NK-92 treated with Interleukin-12 subunit alpha and Interleukin-12 subunit beta, amount 100 ng/mL, for 24 hours (cell line): ENCODE data around the gene SETBP1.

Source experiments
- DNase-seq: peaks from one replicate; lab custom pipeline; 2025; lab: John Stamatoyannopoulos, UW

The SETBP1 gene

GRCh38 chr18:45081566-45082181, 401.0 kb downstream of the SETBP1 start:
- DNase-seq = no peak

GRCh38 chr18:45083226-45083855, 402.7 kb downstream of the SETBP1 start:
- DNase-seq = no peak

- no peak for DNase-seq
Observed at GRCh38 chr18:45084206-45084605, 403.5 kb downstream of the SETBP1 start.

- DNase-seq = no peak
Observed at GRCh38 chr18:45085916-45086624, 405.4 kb downstream of the SETBP1 start.

GRCh38 chr18:45086777-45087176, 406.1 kb downstream of the SETBP1 start:
- DNase-seq = no peak

GRCh38 chr18:45090526-45091140, 409.9 kb downstream of the SETBP1 start:
- no peak for DNase-seq

- DNase-seq = no peak
Observed at GRCh38 chr18:45100321-45101105, 419.8 kb downstream of the SETBP1 start.

- no peak for DNase-seq
Observed at GRCh38 chr18:45102126-45102525, 421.4 kb downstream of the SETBP1 start.

- no peak for DNase-seq
Observed at GRCh38 chr18:45102863-45103262, 422.2 kb downstream of the SETBP1 start.

- DNase-seq = no peak
Observed at GRCh38 chr18:45103319-45104048, 422.8 kb downstream of the SETBP1 start.

- DNase-seq = no peak
Observed at GRCh38 chr18:45104049-45104395, 423.3 kb downstream of the SETBP1 start.

GRCh38 chr18:45106331-45106774, 425.7 kb downstream of the SETBP1 start:
- DNase-seq = peak; percentile 59

GRCh38 chr18:45107425-45107824, 426.7 kb downstream of the SETBP1 start:
- no peak for DNase-seq

- DNase-seq = no peak
Observed at GRCh38 chr18:45108754-45109153, 428.1 kb downstream of the SETBP1 start.

- DNase-seq = no peak
Observed at GRCh38 chr18:45109271-45109670, 428.6 kb downstream of the SETBP1 start.

- no peak for DNase-seq
Observed at GRCh38 chr18:45109706-45110105, 429.0 kb downstream of the SETBP1 start.

GRCh38 chr18:45110577-45111501, 430.2 kb downstream of the SETBP1 start:
- DNase-seq = no peak

- no peak for DNase-seq
Observed at GRCh38 chr18:45111502-45111848, 430.8 kb downstream of the SETBP1 start.

- DNase-seq = no peak
Observed at GRCh38 chr18:45112682-45113081, 432.0 kb downstream of the SETBP1 start.

GRCh38 chr18:45116116-45116515, 435.4 kb downstream of the SETBP1 start:
- DNase-seq = no peak
